C4-2B (cell line): ENCODE data around the gene COL4A1.

Source experiments
- CTCF ChIP-seq: fragments of 450-650 bp; conservative IDR thresholded peaks from 2 replicates; pipeline ENCODE4 v1.5.1; 2017; ENCODE audit warnings: mild to moderate bottlenecking
- ZFX ChIP-seq: fragments of 450-650 bp; IDR thresholded peaks from 2 replicates; pipeline ENCODE4 v1.6.1; 2017

- TF ChIP-seq CTCF = no peak
- TF ChIP-seq ZFX = no peak
Observed at GRCh38 chr13:110268576-110269185, 38.3 kb downstream of the COL4A1 start.
